Measurements from ENCODE around the gene OIT3.
"Not testable (repeated sequence)": the region's sequence is repeated elsewhere in the genome, so short reads cannot be mapped to it uniquely, and the experiment has no call there.

Gene OIT3

GRCh38 chr10:72904806-72905205 lies 11.3 kb downstream of the OIT3 start:
- FAIRE-seq: no peak

GRCh38 chr10:72906446-72906845 lies 12.9 kb downstream of the OIT3 start:
- no peak for FAIRE-seq

- FAIRE-seq: no peak
Observed at GRCh38 chr10:72910705-72911104, 17.2 kb downstream of the OIT3 start.

- FAIRE-seq: no peak
Observed at GRCh38 chr10:72911758-72912157, 18.2 kb downstream of the OIT3 start.

- FAIRE-seq: no peak
Observed at GRCh38 chr10:72912736-72913135, 19.2 kb downstream of the OIT3 start.

GRCh38 chr10:72913287-72913686 lies 19.7 kb downstream of the OIT3 start:
- no peak for FAIRE-seq

DNA sequence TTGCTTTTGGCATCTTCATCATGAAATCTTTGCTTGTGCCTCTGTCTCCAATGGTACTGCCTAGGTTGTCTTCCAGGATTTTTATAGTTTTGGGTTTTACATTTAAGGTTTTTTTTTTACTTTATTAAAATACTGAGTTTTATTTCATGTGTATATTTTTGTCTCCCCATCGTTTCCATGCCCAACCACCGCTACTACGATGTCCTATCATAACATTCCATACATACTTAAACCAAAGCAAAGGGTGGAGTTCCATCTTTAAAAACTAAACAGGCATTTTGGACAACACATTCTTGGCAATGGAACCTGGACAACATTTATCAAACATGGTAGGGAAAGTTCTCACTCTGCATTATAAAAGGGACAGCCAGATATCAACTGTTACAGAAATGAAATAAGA lies 23.7 kb downstream of the OIT3 start:
- FAIRE-seq: not testable (repeated sequence)

DNA sequence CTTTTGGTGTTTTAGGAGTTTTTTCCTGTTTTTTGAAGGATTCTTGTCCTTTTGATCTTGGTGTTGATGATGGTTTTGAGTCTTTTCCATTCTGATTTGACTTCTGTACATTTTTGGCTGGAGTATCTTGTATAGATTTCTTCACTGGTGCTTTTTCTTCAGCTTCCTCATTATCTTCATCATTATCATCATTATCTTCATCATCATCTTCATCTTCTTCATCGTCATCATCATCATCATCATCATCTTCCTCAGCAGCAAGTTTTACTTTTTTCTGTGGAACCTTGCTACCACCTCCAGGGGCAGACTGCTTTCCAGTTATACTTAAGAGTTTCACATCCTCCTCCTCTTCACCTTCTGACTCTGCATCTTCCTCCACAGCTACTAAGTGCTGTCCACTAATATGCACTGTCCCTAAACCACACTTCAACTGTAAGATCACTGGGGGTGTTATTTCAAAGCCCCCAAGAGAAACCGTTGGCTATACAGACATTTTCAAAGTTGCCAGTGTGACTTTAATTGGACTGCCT lies 24.3 kb downstream of the OIT3 start:
- not testable (repeated sequence) for FAIRE-seq

DNA sequence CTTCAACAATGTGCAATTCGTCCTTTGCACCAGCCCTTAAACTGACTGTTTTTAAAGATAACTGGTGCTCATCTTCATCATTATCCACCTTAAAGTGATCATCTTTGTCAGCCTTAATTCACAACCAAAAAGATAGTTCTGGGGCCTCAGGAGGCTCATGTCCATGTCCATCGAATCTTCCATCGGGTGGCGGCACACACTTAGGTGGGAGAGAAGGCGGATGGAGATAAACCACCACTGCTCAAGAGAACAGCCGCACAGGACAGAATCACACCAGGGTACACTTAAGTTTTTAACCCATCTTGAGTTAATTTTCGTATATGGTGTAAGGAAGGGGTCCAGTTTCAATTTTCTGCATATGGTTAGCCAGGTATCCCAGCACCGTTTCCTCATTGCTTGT lies 24.8 kb downstream of the OIT3 start:
- no peak for FAIRE-seq

GRCh38 chr10:72921147-72921683 lies 27.7 kb downstream of the OIT3 start:
- not testable (repeated sequence) for FAIRE-seq

DNA sequence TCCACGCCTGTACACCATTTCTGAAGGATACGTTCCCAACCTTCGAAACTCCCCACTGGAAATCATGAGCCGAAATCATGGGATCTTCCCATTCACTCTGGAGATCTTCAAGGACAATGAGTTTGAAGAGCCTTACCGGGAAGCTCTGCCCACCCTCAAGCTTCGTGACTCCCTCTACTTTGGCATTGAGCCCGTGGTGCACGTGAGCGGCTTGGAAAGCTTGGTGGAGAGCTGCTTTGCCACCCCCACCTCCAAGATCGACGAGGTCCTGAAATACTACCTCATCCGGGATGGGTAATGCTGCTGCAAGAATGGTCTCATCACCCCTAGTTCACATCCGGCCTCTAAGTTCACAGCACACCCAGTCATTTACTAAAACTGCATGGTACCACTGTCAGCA lies 30.8 kb downstream of the OIT3 start:
- FAIRE-seq: no peak

DNA sequence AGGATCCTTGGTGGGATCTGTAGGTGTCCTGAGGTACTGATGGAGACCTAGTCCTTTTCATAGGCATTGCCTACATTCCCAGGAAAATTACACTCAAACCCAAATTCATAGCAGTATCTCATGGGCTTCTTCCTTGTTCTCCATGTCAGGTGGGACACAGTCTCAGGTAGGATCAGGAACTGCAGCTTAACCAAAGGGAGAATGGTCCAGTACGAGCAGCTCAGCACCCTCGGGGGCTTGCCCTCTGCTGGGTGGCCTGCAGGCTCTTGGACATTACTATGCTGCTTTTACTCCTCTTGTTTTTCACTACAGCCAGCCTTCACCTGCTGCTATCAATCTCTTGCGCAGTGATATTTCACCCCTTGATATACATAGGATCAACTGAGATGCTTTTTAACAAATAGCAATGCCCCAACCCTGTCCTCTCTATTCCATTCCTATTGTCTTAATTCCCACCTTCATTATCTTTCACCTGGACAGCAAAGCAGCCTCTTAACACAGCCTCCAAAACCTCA lies 32.5 kb downstream of the OIT3 start:
- FAIRE-seq: no peak

GRCh38 chr10:72927485-72927884 lies 33.9 kb downstream of the OIT3 start:
- FAIRE-seq: no peak

GRCh38 chr10:72928798-72929197 lies 35.3 kb downstream of the OIT3 start:
- no peak for FAIRE-seq

GRCh38 chr10:72930276-72930675 lies 36.7 kb downstream of the OIT3 start:
- FAIRE-seq: no peak

GRCh38 chr10:72932259-72933015 lies 38.9 kb downstream of the OIT3 start:
- no peak for FAIRE-seq

DNA sequence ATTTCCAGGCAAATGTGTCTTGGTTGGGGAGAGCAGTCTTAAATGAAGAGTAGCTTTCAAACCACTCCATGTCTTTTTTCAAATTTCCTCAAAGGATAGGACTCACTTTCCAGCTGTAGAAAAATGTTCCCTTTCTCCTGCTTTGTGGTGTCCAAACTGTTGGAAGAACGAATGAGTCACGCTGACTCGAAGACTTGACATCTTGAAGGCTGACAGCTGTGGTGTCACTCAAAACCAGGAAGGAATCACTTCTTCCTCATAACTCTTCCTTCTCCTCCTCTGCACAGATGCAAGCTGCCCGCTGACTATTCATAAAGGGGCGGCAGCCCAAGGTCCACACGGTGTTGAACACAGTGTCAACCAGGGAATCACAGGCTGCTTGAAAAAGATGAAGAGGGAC lies 41.8 kb downstream of the OIT3 start:
- FAIRE-seq: no peak

DNA sequence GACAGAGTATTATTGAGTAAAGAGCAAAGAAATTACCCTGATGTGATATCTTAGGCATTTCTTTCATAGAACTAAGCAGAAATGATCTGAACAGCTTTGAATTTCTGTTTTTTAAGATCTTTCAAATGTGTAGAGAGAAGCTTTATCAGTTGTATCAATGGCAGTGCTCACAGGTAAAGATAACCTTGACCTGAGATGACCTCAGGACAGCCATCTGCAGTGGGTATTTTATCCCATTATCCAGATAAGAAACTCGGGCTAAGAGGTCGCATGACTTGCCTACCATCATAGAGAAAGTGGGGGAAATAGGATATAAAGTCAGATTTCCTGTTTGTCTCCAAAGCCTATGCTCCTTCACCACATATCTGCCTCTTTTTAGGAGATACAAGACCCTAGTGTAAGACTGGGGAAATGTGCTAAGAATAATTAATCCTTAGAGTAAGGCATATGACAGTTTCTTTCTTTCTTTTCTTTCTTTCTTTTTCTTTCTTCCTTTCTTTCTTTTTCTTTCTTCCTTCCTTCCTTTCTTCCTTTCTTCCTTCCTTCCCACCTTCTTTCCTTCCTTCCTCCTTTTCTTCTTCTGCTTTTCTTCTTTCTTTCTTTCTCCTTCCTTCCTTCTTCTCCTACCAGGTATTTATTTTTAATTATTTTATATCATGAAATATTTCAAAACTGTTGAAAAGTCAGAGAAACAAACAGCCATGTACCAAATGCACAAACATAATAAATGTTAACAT lies 50.1 kb downstream of the OIT3 start:
- no peak for FAIRE-seq

DNA sequence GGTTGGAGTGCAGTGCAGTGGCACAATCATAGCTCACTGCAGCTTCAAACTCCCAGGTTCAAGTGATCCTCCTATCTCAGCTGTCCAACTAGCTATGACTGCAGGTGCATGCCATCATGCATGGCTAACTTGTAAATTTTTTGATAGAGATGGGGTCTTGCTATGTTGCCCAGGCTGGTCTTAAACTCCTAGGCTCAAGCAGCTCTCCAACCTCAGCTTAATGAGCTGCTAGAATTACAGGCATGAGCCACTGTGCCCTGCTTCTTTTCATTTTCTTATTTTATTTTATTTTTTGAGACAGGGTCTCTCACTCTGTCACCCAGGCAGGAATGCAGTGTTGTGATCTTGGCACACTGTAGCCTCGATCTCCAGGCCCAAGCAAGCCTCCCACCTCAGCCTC lies 53.4 kb downstream of the OIT3 start:
- no peak for FAIRE-seq

DNA sequence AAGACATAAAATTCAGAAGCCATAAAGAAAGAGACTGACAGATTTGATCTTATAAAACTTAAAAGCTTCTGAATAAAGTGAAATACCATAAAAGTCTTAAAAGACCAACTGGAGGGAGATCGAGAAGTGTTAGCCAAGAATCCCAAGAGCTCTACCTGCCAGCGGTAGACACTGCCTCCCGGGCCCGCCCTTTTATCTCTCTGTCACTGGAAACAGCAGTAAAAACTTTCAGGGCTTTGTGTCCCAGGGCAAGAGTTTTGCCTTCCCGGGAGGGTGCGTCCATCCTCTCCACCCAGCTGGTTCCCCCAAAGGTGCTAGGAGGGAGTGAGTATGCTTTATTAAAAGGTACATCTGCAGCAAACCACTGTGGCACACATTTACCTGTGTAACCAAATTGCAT lies 55.2 kb downstream of the OIT3 start:
- no peak for FAIRE-seq

- no peak for FAIRE-seq
Observed at GRCh38 chr10:72951760-72952159, 58.2 kb downstream of the OIT3 start.

GRCh38 chr10:72952189-72952588 lies 58.6 kb downstream of the OIT3 start:
- no peak for FAIRE-seq

DNA sequence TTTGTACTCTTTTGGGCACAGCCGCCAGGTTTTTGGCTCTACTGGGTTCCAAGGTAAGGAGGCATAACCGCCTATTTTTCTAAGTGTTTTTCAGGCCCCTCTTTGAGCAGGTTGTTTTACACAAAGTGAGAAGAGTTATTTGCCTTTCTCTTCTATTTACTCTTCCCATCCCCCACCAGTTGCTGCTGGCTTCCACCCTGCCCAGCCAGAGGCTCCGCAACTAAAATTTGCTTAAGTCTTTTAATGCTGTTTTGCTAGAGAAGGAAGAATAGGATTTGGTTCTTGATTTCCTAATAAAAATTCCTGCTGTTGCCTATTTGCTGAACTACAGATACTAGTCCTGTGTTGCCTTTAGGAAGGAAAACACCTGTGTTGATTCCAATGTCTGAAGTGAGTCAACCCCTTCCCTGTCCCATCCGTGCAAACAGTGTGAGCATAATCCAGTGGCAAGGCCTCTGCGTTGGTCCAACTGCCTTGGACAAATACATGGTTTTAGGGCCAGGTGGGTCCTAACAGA lies 59.2 kb downstream of the OIT3 start:
- no peak for FAIRE-seq

- no peak for FAIRE-seq
Observed at GRCh38 chr10:72953687-72954086, 60.1 kb downstream of the OIT3 start.
